H1 (cell line): ENCODE results near the gene HNRNPU. TPM values are rescaled to one million over a fixed set of nuclear protein-coding genes. Genes with fewer than 3 reads are reported as not detected.

Source experiments
- CTCF ChIA-PET: fragments of 300-600 bp; sonication (Branson Sonifier 250); formaldehyde crosslinking; loops from one replicate; lab custom pipeline; 2021; ENCODE audit not compliant: partially characterized antibody; lab: Charles Lee
- POLR2A ChIA-PET: fragments of 300-600 bp; sonication (Branson Sonifier 250); formaldehyde crosslinking; loops from one replicate; lab custom pipeline; 2021; ENCODE audit warnings: inconsistent platforms; ENCODE audit not compliant: partially characterized antibody; lab: Charles Lee
- DNase-seq, 2 experiments: peaks; one replicate each; pipeline versions ENCODE4 v3.0.0 to v3.0.0-alpha.2; 2010 to 2022; ENCODE audit warnings: low spot score in 2 of 2, low read depth in 1 of 2, mixed read lengths in 1 of 2
- FAIRE-seq: peaks from 2 replicates; lab custom pipeline; 2011; peaks lifted over from hg19 to GRCh38; lab: Jason Lieb, UNC
- H2AFZ ChIP-seq: 2 replicates; pipeline ENCODE4 v1.8.1; 2012; ENCODE audit warnings: low read length, inconsistent platforms
- H2AK5ac ChIP-seq: 2 replicates; pipeline ENCODE4 v1.6.1; 2013; ENCODE audit warnings: low read depth, low read length
- H2BK120ac ChIP-seq: replicated peaks from 2 replicates; pipeline ENCODE3; 2013; ENCODE audit warnings: low read depth, low read length, inconsistent platforms
- H2BK12ac ChIP-seq: 2 replicates; pipeline ENCODE4 v1.6.1; 2013; ENCODE audit warnings: low read depth, low read length
- H2BK15ac ChIP-seq: 2 replicates; pipeline ENCODE4 v1.6.1; 2013; ENCODE audit warnings: low read length
- H2BK20ac ChIP-seq: 2 replicates; pipeline ENCODE4 v1.6.1; 2013; ENCODE audit warnings: low read length
- H2BK5ac ChIP-seq: 2 replicates; pipeline ENCODE4 v1.6.1; 2013; ENCODE audit warnings: low read depth, low read length
- H3K14ac ChIP-seq: 2 replicates; pipeline ENCODE4 v1.6.1; 2013; ENCODE audit warnings: inconsistent platforms; ENCODE audit not compliant: insufficient read length
- H3K18ac ChIP-seq: 2 replicates; pipeline ENCODE4 v1.6.1; 2013; ENCODE audit warnings: low read length; ENCODE audit errors: extremely low read depth
- H3K23ac ChIP-seq: 2 replicates; pipeline ENCODE4 v1.6.1; 2013; ENCODE audit warnings: inconsistent platforms; ENCODE audit not compliant: insufficient read length
- H3K23me2 ChIP-seq: 2 replicates; pipeline ENCODE4 v1.6.1; 2013; ENCODE audit warnings: low read depth, low read length
- H3K27ac ChIP-seq: 2 replicates; pipeline ENCODE4 v1.6.1; 2011; ENCODE audit warnings: low read depth, low read length, inconsistent platforms
- H3K27me3 ChIP-seq, 4 experiments: replicated peaks in 1 of 4; 1 replicate in 1 of 4; 2 replicates in 3 of 4; pipeline versions ENCODE4 v1.6.1 to v1.8.1; 2011 to 2013; ENCODE audit warnings: low read length in 3 of 4, mild to moderate bottlenecking in 3 of 4, inconsistent platforms in 2 of 4, mixed read lengths in 2 of 4, moderate library complexity in 1 of 4; ENCODE audit not compliant: control insufficient read depth in 3 of 4, insufficient read depth in 3 of 4; ENCODE audit errors: extremely low read depth in 1 of 4
- H3K36me3 ChIP-seq, 4 experiments: 2 replicates each; pipeline versions ENCODE4 v1.6.1 to v1.8.1; 2011 to 2013; ENCODE audit warnings: mild to moderate bottlenecking in 4 of 4, low read length in 3 of 4, moderate library complexity in 2 of 4, control low read depth in 1 of 4, inconsistent platforms in 1 of 4; ENCODE audit not compliant: insufficient read depth in 4 of 4, control insufficient read depth in 2 of 4
- H3K4ac ChIP-seq: replicated peaks from 2 replicates; pipeline ENCODE3; 2013; ENCODE audit warnings: low read length, low read depth, mixed read lengths, inconsistent platforms; ENCODE audit not compliant: insufficient read length
- H3K4me1 ChIP-seq, 4 experiments: replicated peaks in 1 of 4; 1 replicate in 1 of 4; 2 replicates in 3 of 4; pipeline versions ENCODE4 v1.6.1 to v1.8.1; 2011 to 2013; ENCODE audit warnings: low read length in 3 of 4, inconsistent platforms in 2 of 4, mixed read lengths in 1 of 4; ENCODE audit not compliant: insufficient read depth in 4 of 4, control insufficient read depth in 3 of 4
- H3K4me2 ChIP-seq, 2 experiments: 2 replicates each; pipeline versions ENCODE4 v1.6.1 to v1.8.1; 2011 to 2013; ENCODE audit warnings: low read depth in 2 of 2, low read length in 2 of 2, control low read depth in 1 of 2, inconsistent platforms in 1 of 2, mild to moderate bottlenecking in 1 of 2; ENCODE audit not compliant: insufficient read depth in 1 of 2
- H3K4me3 ChIP-seq, 4 experiments: fragments of 200-600, 300-600 bp in 1 of 4; sonication (generic), shearing (Covaris generic), sonication (Bioruptor Twin) in 1 of 4; 2 replicates each; pipeline versions ENCODE4 v1.5.1 to v1.8.1; 2011 to 2016; ENCODE audit warnings: low read length in 4 of 4, low read depth in 3 of 4, control low read depth in 2 of 4, inconsistent platforms in 2 of 4, mild to moderate bottlenecking in 2 of 4, mixed read lengths in 1 of 4, moderate library complexity in 1 of 4; ENCODE audit not compliant: insufficient read depth in 2 of 4; ENCODE audit errors: extremely low read depth in 1 of 4
- H3K56ac ChIP-seq: replicated peaks from 2 replicates; pipeline ENCODE3; 2013; ENCODE audit warnings: low read depth, mild to moderate bottlenecking, mixed read lengths, low read length, inconsistent platforms; ENCODE audit not compliant: insufficient read length
- H3K79me1 ChIP-seq: 2 replicates; pipeline ENCODE4 v1.6.1; 2013; ENCODE audit warnings: low read depth, low read length, control low read depth
- H3K79me2 ChIP-seq, 2 experiments: 2 replicates each; pipeline versions ENCODE4 v1.6.1 to v1.8.1; 2012 to 2013; ENCODE audit warnings: low read length in 2 of 2, mild to moderate bottlenecking in 2 of 2, inconsistent platforms in 1 of 2; ENCODE audit not compliant: insufficient read depth in 2 of 2, control insufficient read depth in 1 of 2
- H3K9ac ChIP-seq, 4 experiments: replicated peaks in 1 of 4; 1 replicate in 1 of 4; 2 replicates in 3 of 4; pipeline versions ENCODE4 v1.6.1 to v1.8.1; 2011 to 2013; ENCODE audit warnings: low read depth in 3 of 4, low read length in 3 of 4, control low read depth in 2 of 4, mild to moderate bottlenecking in 2 of 4, moderate library complexity in 2 of 4, inconsistent platforms in 1 of 4; ENCODE audit errors: extremely low read depth in 1 of 4
- H3K9me3 ChIP-seq, 2 experiments: 2 replicates each; pipeline versions ENCODE4 v1.6.1 to v1.8.1; 2012 to 2013; ENCODE audit warnings: mild to moderate bottlenecking in 2 of 2, moderate library complexity in 2 of 2, control low read depth in 1 of 2, inconsistent platforms in 1 of 2, low read depth in 1 of 2, low read length in 1 of 2, mixed read lengths in 1 of 2; ENCODE audit not compliant: insufficient read depth in 2 of 2
- H4K20me1 ChIP-seq, 2 experiments: replicated peaks in 1 of 2; 2 replicates each; pipeline versions ENCODE3 to v1.8.1; 2011 to 2013; ENCODE audit warnings: inconsistent platforms in 2 of 2, low read length in 2 of 2, mild to moderate bottlenecking in 1 of 2; ENCODE audit not compliant: insufficient read depth in 2 of 2, control insufficient read depth in 1 of 2
- H4K5ac ChIP-seq: 2 replicates; pipeline ENCODE4 v1.6.1; 2013; ENCODE audit warnings: low read length, low read depth, mixed read lengths, inconsistent platforms; ENCODE audit not compliant: insufficient read length
- H4K8ac ChIP-seq: 2 replicates; pipeline ENCODE4 v1.8.0; 2013; ENCODE audit warnings: mild to moderate bottlenecking, moderate library complexity, low read length, inconsistent platforms; ENCODE audit not compliant: insufficient read depth; ENCODE audit errors: extremely low read depth
- H4K91ac ChIP-seq: replicated peaks from 2 replicates; pipeline ENCODE3; 2013; ENCODE audit warnings: low read length, mixed read lengths, inconsistent platforms; ENCODE audit not compliant: insufficient read length
- CHD2 ChIP-seq: IDR thresholded peaks from 2 replicates; pipeline ENCODE4 v1.6.1; 2012; ENCODE audit warnings: low read length, improper control_type of control experiment
- JUND ChIP-seq: IDR thresholded peaks from 2 replicates; pipeline ENCODE4 v1.6.1; 2011; ENCODE audit warnings: mild to moderate bottlenecking, improper control_type of control experiment, low read length
- KDM1A ChIP-seq: fragments of 200-600, 300-600 bp; sonication (generic); IDR thresholded peaks from 2 replicates; pipeline ENCODE4 v1.7.1; 2016; ENCODE audit warnings: mild to moderate bottlenecking, low read length, borderline replicate concordance
- KDM4A ChIP-seq: IDR thresholded peaks from one replicate; pipeline ENCODE4 v1.7.1; 2012; ENCODE audit warnings: low read depth, mild to moderate bottlenecking, moderate library complexity, low read length, inconsistent platforms; ENCODE audit not compliant: severe bottlenecking
- POLR2A ChIP-seq, 2 experiments: IDR thresholded peaks; 1 replicate in 1 of 2; 2 replicates in 1 of 2; pipeline ENCODE4 v1.6.1; 2011; ENCODE audit warnings: low read depth in 2 of 2, low read length in 2 of 2, mild to moderate bottlenecking in 2 of 2; ENCODE audit errors: control extremely low read depth in 1 of 2
- RBBP5 ChIP-seq: IDR thresholded peaks from 2 replicates; pipeline ENCODE4 v1.7.1; 2012; ENCODE audit warnings: low read depth, mild to moderate bottlenecking, inconsistent platforms, low read length, moderate library complexity, borderline replicate concordance
- RFX5 ChIP-seq: IDR thresholded peaks from 2 replicates; pipeline ENCODE4 v1.6.1; 2011; ENCODE audit warnings: low read depth, low read length, improper control_type of control experiment, borderline replicate concordance
- SIN3A ChIP-seq, 2 experiments: IDR thresholded peaks in 1 of 2; conservative IDR thresholded peaks in 1 of 2; 2 replicates each; pipeline ENCODE4 v1.6.1; 2011 to 2012; ENCODE audit warnings: low read length in 2 of 2, improper control_type of control experiment in 1 of 2, low read depth in 1 of 2, mild to moderate bottlenecking in 1 of 2
- SP4 ChIP-seq: IDR thresholded peaks from 2 replicates; pipeline ENCODE4 v1.6.1; 2012; ENCODE audit warnings: low read length, inconsistent platforms
- SUZ12 ChIP-seq: fragments of 200-600 bp; sonication (generic); IDR thresholded peaks from 2 replicates; pipeline ENCODE4 v1.6.1; 2012; ENCODE audit warnings: mild to moderate bottlenecking, inconsistent platforms, low read length, moderate library complexity, mixed read lengths
- USF2 ChIP-seq: IDR thresholded peaks from 2 replicates; pipeline ENCODE4 v1.6.1; 2011; ENCODE audit warnings: low read length, improper control_type of control experiment
- ZNF274 ChIP-seq: IDR thresholded peaks from 2 replicates; pipeline ENCODE4 v1.7.0; 2012; ENCODE audit warnings: low read length, borderline replicate concordance; ENCODE audit errors: extremely low read depth
- WGBS, 2 experiments: shearing (Covaris generic) in 1 of 2; methylation state at CpG; one replicate each; pipeline versions ENCODE4 v1.1.6 to v1.1.7; 2013 to 2015; ENCODE audit warnings: low lambda C conversion rate in 2 of 2, mixed read lengths in 2 of 2, inconsistent platforms in 1 of 2, low coverage in 1 of 2, missing lambda C conversion rate in 1 of 2; ENCODE audit not compliant: insufficient replicate concordance in 2 of 2, insufficient coverage in 1 of 2, insufficient read length in 1 of 2; ENCODE audit errors: extremely low coverage in 1 of 2, missing lambda C conversion rate in 1 of 2; 5-methylcytosine and 5-hydroxymethylcytosine counted together
- polyA plus RNA-seq, 7 experiments: library from polyadenylated mRNA; depleted of rRNA in 3 of 7; stranded (reverse) in 5 of 7; unstranded in 2 of 7; fragments of >200 nt in 5 of 7; fragments of 200-250 nt in 2 of 7; gene quantifications; 1 replicate in 5 of 7; 2 replicates in 1 of 7; 4 replicates in 1 of 7; pipeline versions ENCODE4 v1.2.1 to v1.2.3, GENCODE V29; 2011 to 2013; ENCODE audit warnings: missing spikeins in 2 of 7, mixed read lengths in 2 of 7
- total RNA-seq: library from RNA; stranded (reverse); fragmentation: NEBNext Ultra II Directional; extraction: Animal tissue kit (Norgen Biotek cat#: 25700); gene quantifications from 2 replicates; pipeline ENCODE4 v1.2.1, GENCODE V29; 2021

HNRNPU gene
- total and polyA plus RNA-seq, 2 of the 8 experiments (the other 6 are each of a cell fraction or from before 2014, with no cell fraction given) = 95.6 to 606 TPM

DNA sequence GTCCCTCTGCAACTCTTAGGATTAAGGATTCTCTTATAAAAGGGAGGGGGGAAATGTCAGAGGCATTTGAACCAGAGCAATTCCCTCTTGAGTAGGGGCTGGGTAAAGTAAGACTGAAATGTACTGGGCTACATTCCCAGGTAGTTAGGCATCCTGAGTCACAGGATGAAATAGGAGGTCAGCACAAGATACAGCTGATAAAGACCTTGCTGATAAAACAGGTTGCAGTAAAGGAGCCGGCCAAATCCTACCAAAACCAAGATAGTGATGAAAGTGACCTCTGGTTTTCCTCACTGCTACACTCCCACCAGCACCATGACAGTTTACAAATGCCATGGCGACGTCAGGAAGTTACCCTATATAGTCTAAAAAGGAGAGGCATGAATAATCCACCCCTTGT is 43.2 kb downstream of the HNRNPU start:
- Histone ChIP-seq H2AK5ac (no peak overlapping the region), H3K23ac (no peak overlapping the region), H3K56ac (no peak overlapping the region), H4K91ac (no peak overlapping the region), H3K14ac (no peak overlapping the region), H3K4me3 (no peak overlapping the region), H2AFZ (no peak overlapping the region), H3K36me3 (no peaks in the 10 kb centered on the region), H2BK20ac (no peak overlapping the region), H3K23me2 (peaks cover 5% of the 10 kb centered on the region; the same call in 1 of the 2 replicates), H3K79me2 (peaks cover 0 to 53% of the 10 kb centered on the region in 2 experiments; a peak in 2 of 4 replicates), H3K79me1 (no peaks in the 10 kb centered on the region), H3K27me3 (no peaks in the 10 kb centered on the region), H2BK5ac (no peak overlapping the region), H4K20me1 (peaks cover 0 to 1% of the 10 kb centered on the region in 2 experiments), H3K4me1 (peaks cover 0 to 6% (median 4%) of the 10 kb centered on the region in 4 experiments; a peak in 4 of 7 replicates), H4K5ac (no peak overlapping the region), H3K4ac (no peak overlapping the region), H4K8ac (no peak overlapping the region), H3K9ac (no peak overlapping the region), H2BK120ac (no peak overlapping the region), H3K9me3 (no peaks in the 10 kb centered on the region; a peak in 1 of 4 replicates), H3K18ac (no peak overlapping the region), H3K27ac (no peak overlapping the region), H2BK15ac (no peak overlapping the region), H2BK12ac (no peak overlapping the region), H3K4me2 (no peak overlapping the region)
- FAIRE-seq (no peak), DNase-seq (no peak)
- WGBS, 2 experiments = 89% methylated on average over 3 of the region's 3 CpGs; no CpG with 5 or more reads in 1 of the 2 experiments
- CTCF ChIA-PET = interaction anchor here (1.1 kb wide), 1 partner anchor 25 kb away, joined by 4 read pairs; no protein-coding TSS in a partner anchor
- POLR2A ChIA-PET = interaction anchor here (0.6 to 9.1 kb wide), 3 partner anchors 10 to 85 kb away, joined by 3 to 178 read pairs (median 6); partner anchors contain the start of genes COX20 and HNRNPU
- no peak for TF ChIP-seq ZNF274
- no peak for TF ChIP-seq JUND
- no peak for TF ChIP-seq KDM1A
- no peak for TF ChIP-seq SP4
- no peak for TF ChIP-seq POLR2A (IDR thresholded peaks at IDR 0.05; ENCODE audit: control extremely low read depth in 1 of 2, low read depth in 2 of 2, low read length in 2 of 2)
- no peak for TF ChIP-seq SUZ12
- TF ChIP-seq SIN3A (conservative IDR thresholded peaks at IDR 0.05 in 1 of 2, IDR thresholded peaks at IDR 0.05 in 1 of 2; ENCODE audit: low read depth in 1 of 2, low read length in 2 of 2) = no peak
- TF ChIP-seq USF2 = no peak
- TF ChIP-seq CHD2 = no peak
- TF ChIP-seq KDM4A = no peak
- no peak for TF ChIP-seq RFX5
- no peak for TF ChIP-seq RBBP5
